HG02840 (cell line): ENCODE results near the gene C21orf58.

ENCODE experiments used
- ATAC-seq: cut with Tn5 transposase; IDR thresholded peaks from one replicate; pipeline ENCODE4 v1.9.1; 2021; ENCODE audit warnings: mild to moderate bottlenecking, moderate library complexity, moderate number of reproducible peaks; ENCODE audit not compliant: unreplicated experiment, low FRiP score

C21orf58 gene

GRCh38 chr21:46354518-46354917, 30.8 kb upstream of the C21orf58 start:
- no peak for ATAC-seq

- no peak for ATAC-seq
These were observed 30.4 kb upstream of the C21orf58 start for GRCh38 chr21:46354046-46354445.

GRCh38 chr21:46352913-46353312, 29.2 kb upstream of the C21orf58 start:
- no peak for ATAC-seq

DNA sequence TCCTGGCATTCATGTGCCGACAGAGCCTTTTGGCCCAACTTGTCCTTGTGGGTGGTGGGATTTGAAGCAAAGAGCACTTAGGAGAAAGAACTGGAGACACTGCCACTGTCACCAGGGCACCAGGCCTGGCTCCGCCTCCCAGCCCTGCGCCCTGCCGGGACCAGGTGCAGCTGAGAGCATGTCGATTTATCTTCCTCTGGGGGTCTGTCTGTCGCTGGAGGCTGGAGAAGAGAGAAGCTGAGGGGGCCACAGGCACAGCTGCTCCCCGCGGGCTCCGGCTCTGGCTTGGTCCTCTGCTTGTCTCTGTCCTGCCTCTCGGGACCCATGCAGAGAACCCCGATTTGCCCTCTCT, 28.5 kb upstream of the C21orf58 start:
- ATAC-seq: no peak

DNA sequence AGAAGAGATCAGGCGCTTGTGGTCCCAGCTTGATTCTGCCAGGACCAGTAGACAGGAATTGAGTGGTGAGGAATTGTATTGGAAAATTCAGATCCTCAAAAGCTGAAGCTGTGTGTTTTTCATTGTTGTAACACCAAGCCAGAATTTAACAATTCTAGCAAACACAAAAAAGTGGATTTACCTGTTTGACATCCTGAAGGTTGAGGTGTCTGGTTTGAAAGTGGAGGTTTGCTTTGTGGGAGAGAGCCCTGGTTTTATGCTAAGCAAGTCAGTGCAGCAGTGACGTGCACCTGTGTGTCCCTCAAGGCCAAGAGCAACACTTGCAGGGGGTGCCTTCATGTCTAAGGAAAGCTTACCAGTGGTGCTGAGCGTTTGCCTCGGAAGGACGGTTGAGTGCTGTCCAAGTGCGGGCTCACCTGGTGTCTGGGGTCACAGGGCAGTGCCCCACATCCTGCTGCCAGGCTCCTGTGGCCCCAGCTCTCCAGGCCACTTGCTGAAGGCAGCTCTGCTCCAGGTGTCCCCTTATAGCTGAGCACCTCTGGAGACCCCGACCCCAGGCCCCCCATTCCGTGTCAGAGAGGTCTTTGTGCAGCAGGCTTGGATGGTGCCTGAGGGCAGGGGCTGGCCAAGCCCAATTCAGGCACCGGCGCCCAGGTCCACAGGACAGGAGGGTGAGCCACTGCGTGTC, 27.9 kb upstream of the C21orf58 start:
- ATAC-seq: no peak

GRCh38 chr21:46350981-46351380, 27.3 kb upstream of the C21orf58 start:
- no peak for ATAC-seq

GRCh38 chr21:46350571-46350970, 26.9 kb upstream of the C21orf58 start:
- ATAC-seq: no peak

GRCh38 chr21:46349134-46349760, 25.6 kb upstream of the C21orf58 start:
- no peak for ATAC-seq

- no peak for ATAC-seq
These were observed 24.2 kb upstream of the C21orf58 start for GRCh38 chr21:46347791-46348381.

DNA sequence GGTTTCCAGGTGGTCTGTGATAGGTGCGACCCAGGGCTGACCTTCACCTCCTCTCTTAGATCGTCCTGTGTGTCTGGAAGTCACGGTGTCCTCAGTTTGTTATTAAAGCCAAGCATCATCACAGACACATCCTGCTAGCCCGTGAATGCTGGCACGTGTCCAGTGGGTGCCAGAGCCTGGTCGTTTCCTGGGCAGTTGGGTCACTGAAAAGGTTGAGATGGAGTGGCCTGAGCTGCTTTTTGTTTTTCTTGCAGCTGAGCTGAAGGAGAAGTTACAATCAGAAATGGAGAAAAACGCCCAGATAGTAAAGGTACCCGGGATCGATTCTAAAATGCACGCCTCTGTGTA, 23.5 kb upstream of the C21orf58 start:
- no peak for ATAC-seq

DNA sequence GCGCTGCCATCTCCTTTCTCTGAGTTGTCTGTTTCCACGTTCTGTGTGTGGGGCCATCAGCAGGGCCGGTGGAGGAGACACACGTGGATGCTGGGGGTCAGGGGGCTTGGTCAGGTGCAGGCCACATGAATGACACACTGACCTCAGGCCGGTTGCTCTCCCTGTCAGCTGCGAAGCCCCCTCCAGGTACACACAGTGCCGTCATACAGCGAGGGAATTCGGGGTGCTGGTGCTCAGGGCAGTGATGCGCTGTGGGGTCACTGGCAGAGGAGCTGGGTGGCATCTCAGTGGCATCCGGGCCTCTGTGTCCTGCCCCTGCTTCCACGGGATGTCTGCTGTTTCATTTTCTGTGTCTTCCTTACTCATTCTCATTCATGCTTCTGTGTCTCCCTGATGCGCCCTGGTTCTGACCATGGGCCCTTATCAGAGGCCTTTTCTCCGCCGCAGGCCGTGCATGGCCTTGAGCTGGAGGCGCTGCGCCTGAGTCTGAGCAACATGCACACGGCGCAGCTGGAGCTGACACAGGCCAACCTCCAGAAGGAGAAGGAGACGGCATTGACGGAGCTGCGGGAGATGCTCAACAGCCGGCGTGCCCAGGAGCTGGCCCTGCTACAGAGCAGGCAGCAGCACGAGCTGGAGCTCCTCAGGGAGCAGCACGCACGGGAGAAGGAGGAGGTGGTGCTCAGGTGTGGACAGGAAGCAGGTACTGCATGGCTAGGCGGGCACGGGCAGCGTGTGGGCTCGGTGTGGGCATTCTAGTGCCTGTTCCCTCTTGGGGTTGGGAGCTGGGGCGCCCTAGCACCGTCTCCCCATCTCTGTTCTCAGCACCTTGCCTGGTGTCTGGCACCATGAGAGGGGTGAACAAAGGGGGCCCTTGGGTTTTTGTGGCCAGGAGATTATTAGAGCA, 22.9 kb upstream of the C21orf58 start:
- ATAC-seq: no peak

- no peak for ATAC-seq
These were observed 22.2 kb upstream of the C21orf58 start for GRCh38 chr21:46345861-46346260.

- ATAC-seq: no peak
These were observed 20.7 kb upstream of the C21orf58 start for GRCh38 chr21:46344219-46344915.

DNA sequence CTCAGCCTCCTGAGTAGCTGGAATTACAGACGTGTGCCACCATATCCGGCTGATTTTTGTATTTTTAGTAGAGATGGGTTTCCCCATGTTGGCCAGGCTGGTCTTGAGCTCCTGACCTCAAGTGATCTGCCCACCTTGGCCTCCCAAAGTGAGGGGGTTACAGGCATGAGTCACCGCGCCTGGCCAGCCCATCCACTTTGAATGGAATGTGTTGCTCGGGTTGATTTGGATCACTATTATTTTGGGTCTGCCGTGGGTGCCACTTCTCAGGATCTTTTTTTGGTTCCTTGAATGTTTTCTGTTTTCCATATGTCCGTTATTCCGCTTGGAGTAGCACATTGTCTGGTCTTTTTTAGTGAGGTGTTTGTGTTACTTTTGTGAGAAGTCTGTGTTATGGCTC, 17.3 kb upstream of the C21orf58 start:
- ATAC-seq: no peak

DNA sequence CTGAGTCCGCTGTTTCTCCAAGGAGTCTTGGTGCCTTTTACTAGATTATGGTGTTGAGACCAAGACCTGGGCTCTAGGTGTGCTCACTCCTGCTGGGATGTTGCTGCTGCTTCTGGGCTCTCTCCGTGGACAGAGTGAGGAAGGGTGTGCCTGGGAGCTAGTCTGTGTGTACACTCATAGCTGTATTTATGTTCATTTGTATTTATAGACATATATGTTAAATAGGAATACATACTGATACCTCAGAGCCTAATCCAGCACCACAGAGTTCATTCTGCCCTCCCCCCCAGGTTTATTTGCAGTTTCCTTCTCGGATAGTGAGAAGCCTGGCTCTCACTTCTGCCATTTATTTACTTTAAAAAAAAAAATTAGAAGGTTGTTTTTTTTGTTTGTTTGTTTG, 12.9 kb upstream of the C21orf58 start:
- ATAC-seq: no peak

DNA sequence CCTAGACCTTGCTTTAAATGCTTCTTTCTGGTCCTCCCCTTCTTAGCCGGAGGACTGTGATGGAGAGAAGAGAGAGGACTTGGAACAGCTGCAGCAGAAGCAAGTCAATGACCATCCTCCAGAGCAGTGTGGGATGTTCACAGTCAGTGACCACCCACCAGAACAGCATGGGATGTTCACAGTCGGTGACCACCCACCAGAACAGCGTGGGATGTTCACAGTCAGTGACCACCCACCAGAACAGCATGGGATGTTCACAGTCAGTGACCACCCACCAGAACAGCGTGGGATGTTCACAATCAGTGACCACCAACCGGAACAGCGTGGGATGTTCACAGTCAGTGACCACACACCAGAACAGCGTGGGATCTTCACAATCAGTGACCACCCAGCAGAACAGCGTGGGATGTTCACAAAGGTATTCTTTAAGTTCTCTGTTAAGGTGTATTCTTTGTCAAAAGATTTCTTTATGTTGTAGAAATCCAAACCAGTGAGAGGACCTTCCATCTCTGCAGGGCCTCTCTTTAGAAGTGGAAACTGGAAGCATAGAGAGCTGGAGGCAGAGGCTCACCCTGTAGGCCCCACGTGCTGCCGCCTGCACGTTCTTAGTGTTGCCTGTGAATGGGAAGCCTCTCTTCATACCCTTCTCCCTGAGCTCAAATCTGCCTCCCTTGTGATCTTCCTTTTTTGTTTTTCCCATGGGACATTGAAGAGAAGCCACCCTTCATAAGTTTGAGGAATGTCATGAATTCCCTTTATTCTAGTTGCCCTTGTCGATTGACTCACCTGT, 10.9 kb upstream of the C21orf58 start:
- no peak for ATAC-seq

- ATAC-seq: no peak
These were observed 6.1 kb upstream of the C21orf58 start for GRCh38 chr21:46329796-46330195.

DNA sequence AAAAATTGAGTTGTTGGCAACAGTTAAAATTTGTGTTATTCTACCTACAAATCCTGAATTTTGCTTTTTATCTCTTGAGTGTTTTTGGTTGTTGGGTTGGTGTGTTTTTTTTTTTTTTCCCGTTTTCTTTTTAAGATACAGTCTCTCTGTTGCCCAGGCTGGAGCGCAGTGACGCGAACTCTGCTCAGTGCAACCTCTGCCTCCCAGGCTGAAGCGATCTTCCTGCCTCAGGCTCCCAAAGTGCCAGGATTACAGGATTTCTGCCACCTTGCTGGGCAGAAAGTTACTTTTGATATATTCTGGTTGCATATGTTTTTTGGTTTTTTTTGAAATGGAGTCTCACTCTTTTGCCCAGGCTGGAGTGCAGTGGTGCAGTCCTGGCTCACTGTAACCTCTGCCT, 4.5 kb upstream of the C21orf58 start:
- no peak for ATAC-seq

GRCh38 chr21:46327711-46328110, 4.0 kb upstream of the C21orf58 start:
- ATAC-seq: no peak
